Measurements from ENCODE around the gene OTUB2. TPM values are rescaled to one million over a fixed set of nuclear protein-coding genes. Genes with fewer than 3 reads are reported as not detected.

The OTUB2 gene
- polyA plus RNA-seq, 1 of the 3 experiments (the other 2 are of a cell fraction) = 1.4 TPM

- TF ChIP-seq CTCF (IDR thresholded peaks at IDR 0.05) (no peak), GATA2 (CRISPR knock-in tag; IDR thresholded peaks at IDR 0.05) (no peak), IRF3 (IDR thresholded peaks at IDR 0.05; ENCODE audit: low read depth, low read length) (no peak)
These were observed 4.6 kb upstream of the OTUB2 start (continued) for GRCh38 chr14:94021416-94022157.

- Histone ChIP-seq H3K4me2 (no peak overlapping the region), H3K27ac (ENCODE audit: low read depth in 2 of 2, low read length in 1 of 2) (no peak overlapping the region), H3K79me2 (ENCODE audit: insufficient read depth) (no peaks in the 10 kb centered on the region), H3K4me3 (ENCODE audit: low read depth in 2 of 2, low read length in 1 of 2) (no peak overlapping the region), H2AFZ (ENCODE audit: low read depth) (no peak overlapping the region), H3K4me1 (ENCODE audit: control insufficient read depth in 1 of 2, insufficient read depth in 2 of 2, low read depth in 1 of 2, low read length in 1 of 2) (peaks cover 0 to 8% of the 10 kb centered on the region in 2 experiments; a peak in 1 of 4 replicates), H3K9me3 (no peaks in the 10 kb centered on the region), H3F3A (replicated peaks; ENCODE audit: insufficient read depth) (no peaks in the 10 kb centered on the region), H3K27me3 (ENCODE audit: insufficient read depth) (no peaks in the 10 kb centered on the region), H3K36me3 (replicated peaks in 1 of 2; ENCODE audit: control insufficient read depth in 1 of 2, insufficient read depth in 2 of 2, low read length in 1 of 2) (no peaks in the 10 kb centered on the region), H3K9ac (no peak overlapping the region), H3K9me2 (no peaks in the 10 kb centered on the region), H4K20me1 (ENCODE audit: insufficient read depth) (no peaks in the 10 kb centered on the region)
- no peak for DNase-seq
- POLR2A ChIA-PET = interaction anchor here (0.6 kb wide), 1 partner anchor 117 kb away, joined by 3 read pairs; no protein-coding TSS in a partner anchor
- no peak for TF ChIP-seq ELF1 (IDR thresholded peaks at IDR 0.05)
- CTCF ChIA-PET = interaction anchor here (0.7 to 1.8 kb wide), 3 partner anchors 21 to 114 kb away, joined by 3 to 7 read pairs (median 6); no protein-coding TSS in a partner anchor
- WGBS (ENCODE audit: low lambda C conversion rate) = 68% methylated on average over 6 of the region's 10 CpGs
These were observed 3.4 kb upstream of the OTUB2 start for GRCh38 chr14:94022532-94023411.

GRCh38 chr14:94024549-94024948 is 1.6 kb upstream of the OTUB2 start:
- no peak overlapping the region for H2AFZ ChIP-seq (ENCODE audit: low read depth)
- no peak for DNase-seq
- no peaks in the 10 kb centered on the region for H3K9me3 ChIP-seq
- no peaks in the 10 kb centered on the region for H3K9me2 ChIP-seq
- ChIA-PET CTCF (interaction anchor here (1.2 to 1.5 kb wide), 3 partner anchors 8 to 112 kb away, joined by 4 to 6 read pairs (median 6); no protein-coding TSS in a partner anchor), POLR2A (no interaction called here)
- no peak overlapping the region for H3K4me2 ChIP-seq
- no peak overlapping the region for H3K4me3 ChIP-seq (ENCODE audit: low read depth in 2 of 2, low read length in 1 of 2)
- no peak overlapping the region for H3K27ac ChIP-seq (ENCODE audit: low read depth in 2 of 2, low read length in 1 of 2)
- WGBS (ENCODE audit: low lambda C conversion rate) = 100% methylated on average over 1 of the region's 2 CpGs
- H3K9ac ChIP-seq = no peak overlapping the region
- TF ChIP-seq TAF1 (IDR thresholded peaks at IDR 0.05; ENCODE audit: borderline replicate concordance, low read depth, low read length) = no peak
- TF ChIP-seq SIN3A (IDR thresholded peaks at IDR 0.05; ENCODE audit: borderline replicate concordance, low read depth, low read length) = no peak
- TF ChIP-seq EZH2phosphoT487 (IDR thresholded peaks at IDR 0.05; ENCODE audit: borderline replicate concordance, low read depth) = no peak
- no peaks in the 10 kb centered on the region for H3K27me3 ChIP-seq (ENCODE audit: insufficient read depth)
- H3K79me2 ChIP-seq (ENCODE audit: insufficient read depth) = no peaks in the 10 kb centered on the region
- H4K20me1 ChIP-seq (ENCODE audit: insufficient read depth) = no peaks in the 10 kb centered on the region
- peaks cover 0 to 8% of the 10 kb centered on the region in 2 experiments; a peak in 1 of 4 replicates for H3K4me1 ChIP-seq (ENCODE audit: control insufficient read depth in 1 of 2, insufficient read depth in 2 of 2, low read depth in 1 of 2, low read length in 1 of 2)
- no peaks in the 10 kb centered on the region for H3K36me3 ChIP-seq (replicated peaks in 1 of 2; ENCODE audit: control insufficient read depth in 1 of 2, insufficient read depth in 2 of 2, low read length in 1 of 2)
- no peaks in the 10 kb centered on the region for H3F3A ChIP-seq (replicated peaks; ENCODE audit: insufficient read depth)
